Measurements from ENCODE around the gene PIK3AP1.

DNA sequence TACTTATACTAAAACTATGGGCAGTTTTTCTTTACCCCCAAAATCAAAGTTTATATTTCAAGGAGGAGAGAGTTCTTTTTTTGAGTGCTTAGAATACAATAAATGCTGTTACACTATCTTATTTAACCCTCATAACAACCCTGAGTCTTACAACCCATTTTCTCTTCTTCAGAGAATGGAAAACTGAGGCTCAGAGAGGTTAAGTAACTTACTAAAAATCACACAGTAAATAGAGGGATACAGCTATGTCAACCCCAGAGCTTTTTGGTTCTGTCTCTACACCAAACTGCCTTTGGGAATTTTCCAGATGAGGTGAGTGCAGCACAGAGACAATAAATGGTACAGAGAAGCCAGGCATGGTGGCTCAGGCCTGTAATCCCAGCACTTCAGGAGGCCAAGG is 25.6 kb upstream of the PIK3AP1 start:
- no peak for TF ChIP-seq NR3C1 (IDR thresholded peaks at IDR 0.05)
- TF ChIP-seq, protein P1, sequence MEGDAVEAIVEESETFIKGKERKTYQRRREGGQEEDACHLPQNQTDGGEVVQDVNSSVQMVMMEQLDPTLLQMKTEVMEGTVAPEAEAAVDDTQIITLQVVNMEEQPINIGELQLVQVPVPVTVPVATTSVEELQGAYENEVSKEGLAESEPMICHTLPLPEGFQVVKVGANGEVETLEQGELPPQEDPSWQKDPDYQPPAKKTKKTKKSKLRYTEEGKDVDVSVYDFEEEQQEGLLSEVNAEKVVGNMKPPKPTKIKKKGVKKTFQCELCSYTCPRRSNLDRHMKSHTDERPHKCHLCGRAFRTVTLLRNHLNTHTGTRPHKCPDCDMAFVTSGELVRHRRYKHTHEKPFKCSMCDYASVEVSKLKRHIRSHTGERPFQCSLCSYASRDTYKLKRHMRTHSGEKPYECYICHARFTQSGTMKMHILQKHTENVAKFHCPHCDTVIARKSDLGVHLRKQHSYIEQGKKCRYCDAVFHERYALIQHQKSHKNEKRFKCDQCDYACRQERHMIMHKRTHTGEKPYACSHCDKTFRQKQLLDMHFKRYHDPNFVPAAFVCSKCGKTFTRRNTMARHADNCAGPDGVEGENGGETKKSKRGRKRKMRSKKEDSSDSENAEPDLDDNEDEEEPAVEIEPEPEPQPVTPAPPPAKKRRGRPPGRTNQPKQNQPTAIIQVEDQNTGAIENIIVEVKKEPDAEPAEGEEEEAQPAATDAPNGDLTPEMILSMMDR (IDR thresholded peaks at IDR 0.05), result no peak
- no peak for TF ChIP-seq POLR2A (IDR thresholded peaks at IDR 0.05; ENCODE audit: low read length)
- TF ChIP-seq, protein P2, sequence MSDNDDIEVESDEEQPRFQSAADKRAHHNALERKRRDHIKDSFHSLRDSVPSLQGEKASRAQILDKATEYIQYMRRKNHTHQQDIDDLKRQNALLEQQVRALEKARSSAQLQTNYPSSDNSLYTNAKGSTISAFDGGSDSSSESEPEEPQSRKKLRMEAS (IDR thresholded peaks at IDR 0.05), result no peak
- TF ChIP-seq MYC (IDR thresholded peaks at IDR 0.05; ENCODE audit: borderline replicate concordance, low read length), result no peak
